Testis (tissue), 2 donors: ENCODE results near the gene NEK11.

Source experiments
- CTCF ChIP-seq, 3 experiments: fragments of 450-650 bp in 2 of 3; fragments of 200-600 bp in 1 of 3; sonication (generic) in 1 of 3; IDR thresholded peaks; one replicate each; pipeline ENCODE4 v1.5.1; 2016 to 2019; ENCODE audit warnings: antibody characterized with exemption in 3 of 3, mild to moderate bottlenecking in 2 of 3, moderate library complexity in 1 of 3
- POLR2A ChIP-seq: fragments of 450-650 bp; IDR thresholded peaks from one replicate; pipeline ENCODE4 v1.6.1; 2017; ENCODE audit warnings: antibody characterized with exemption, mild to moderate bottlenecking, moderate library complexity

- TF ChIP-seq CTCF (IDR thresholded peaks at IDR 0.05) = no peak
- no peak for TF ChIP-seq POLR2A
Measured at GRCh38 chr3:131232711-131233267, 206.1 kb downstream of the NEK11 start.
